ENCODE results near the gene UNC93A.
"Not testable (repeated sequence)": the region's sequence is repeated elsewhere in the genome, so short reads cannot be mapped to it uniquely, and the experiment has no call there.

Gene UNC93A

DNA sequence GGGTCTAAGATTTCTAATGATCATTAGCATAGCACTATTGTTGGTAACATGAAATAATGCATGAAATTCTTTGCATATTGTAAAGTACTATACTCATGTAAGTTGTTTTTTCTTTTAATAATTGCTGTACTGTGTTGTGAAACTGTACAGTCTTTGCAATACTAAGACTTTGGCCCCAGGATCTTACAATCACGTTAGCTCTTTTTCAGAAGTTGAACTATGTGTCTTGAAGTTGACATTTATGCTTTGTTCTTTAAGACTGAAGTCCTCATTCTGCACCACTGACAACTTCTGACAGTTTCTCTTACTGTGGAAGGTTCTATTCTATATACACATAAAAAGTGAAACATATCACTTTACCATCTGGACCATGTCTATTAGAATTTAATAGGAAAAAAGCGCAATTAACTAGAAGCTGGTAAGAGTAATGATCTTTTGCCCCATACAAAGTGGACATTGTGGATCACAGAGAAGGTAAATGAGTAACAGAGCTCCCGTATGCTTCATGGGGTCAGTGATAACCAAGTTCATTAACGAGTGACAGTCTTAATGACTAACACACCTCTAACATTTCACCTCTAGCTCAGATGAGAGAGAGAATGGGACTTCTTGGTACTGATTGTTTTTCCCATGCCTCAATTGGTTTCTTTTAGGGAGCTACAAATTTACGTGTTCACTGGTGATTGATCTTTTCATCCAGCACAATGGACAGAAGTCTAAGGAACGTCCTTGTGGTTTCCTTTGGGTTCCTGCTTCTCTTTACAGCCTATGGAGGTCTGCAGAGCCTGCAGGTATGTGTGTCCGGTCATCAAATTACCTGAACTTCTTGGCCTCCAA is at the start of gene UNC93A:
Gene UNC93A (plus strand): TSS at position 530 of the 837 bp plus-strand sequence. CDS start 175 bp downstream, at position 705.
- no peak for DNase-seq

GRCh38 chr6:167241321-167242134 is 49.6 kb upstream of the UNC93A start:
- not testable (repeated sequence) for DNase-seq

DNA sequence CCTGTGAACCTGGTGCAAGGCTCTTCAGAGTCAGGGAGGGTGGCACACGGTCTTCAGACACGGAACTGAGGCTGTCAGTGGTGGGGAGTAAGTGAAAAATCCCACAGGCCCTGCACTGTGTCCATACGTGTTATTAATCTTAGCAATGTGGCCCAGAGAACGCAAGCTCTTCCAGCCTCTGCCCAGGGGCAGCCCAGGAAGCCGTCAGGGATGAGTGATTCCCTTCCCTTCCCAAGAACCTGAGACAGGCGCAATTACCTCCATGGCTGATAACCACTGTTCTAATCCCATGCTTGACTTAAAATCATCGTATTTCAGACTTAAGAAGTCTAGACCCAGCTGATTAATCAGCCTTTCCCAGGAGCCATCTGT is 49.0 kb upstream of the UNC93A start:
- not testable (repeated sequence) for DNase-seq

DNA sequence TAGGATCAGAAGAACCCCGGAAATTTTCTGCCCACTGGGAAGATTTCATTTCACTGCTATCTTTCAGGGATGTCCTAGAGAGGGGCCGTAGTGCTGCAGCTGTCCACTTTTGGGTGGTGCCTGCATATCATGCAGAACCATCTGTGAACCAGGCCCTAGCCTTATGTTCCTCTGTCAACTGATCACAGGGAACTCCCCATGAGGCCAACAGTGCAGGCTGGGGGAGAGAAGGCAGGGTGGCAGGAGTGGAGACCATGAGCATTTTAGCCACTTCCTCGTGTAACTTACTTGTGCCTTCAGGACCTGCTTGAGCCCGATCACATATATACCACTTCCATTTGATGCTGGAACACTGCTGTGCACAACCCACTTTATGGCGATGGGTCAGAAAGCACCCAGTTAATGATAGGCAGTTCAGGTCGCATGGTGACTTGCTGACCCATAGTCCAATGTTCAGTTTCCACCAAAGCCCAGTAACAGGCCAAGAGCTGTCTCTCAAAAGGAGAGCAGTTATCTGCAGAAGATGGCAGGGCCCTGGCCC is 48.5 kb upstream of the UNC93A start:
- DNase-seq, result not testable (repeated sequence)

- DNase-seq, result no peak
These were observed 46.8 kb upstream of the UNC93A start for GRCh38 chr6:167244064-167244960.

- no peak for DNase-seq
These were observed 46.1 kb upstream of the UNC93A start for GRCh38 chr6:167244991-167245390.

DNA sequence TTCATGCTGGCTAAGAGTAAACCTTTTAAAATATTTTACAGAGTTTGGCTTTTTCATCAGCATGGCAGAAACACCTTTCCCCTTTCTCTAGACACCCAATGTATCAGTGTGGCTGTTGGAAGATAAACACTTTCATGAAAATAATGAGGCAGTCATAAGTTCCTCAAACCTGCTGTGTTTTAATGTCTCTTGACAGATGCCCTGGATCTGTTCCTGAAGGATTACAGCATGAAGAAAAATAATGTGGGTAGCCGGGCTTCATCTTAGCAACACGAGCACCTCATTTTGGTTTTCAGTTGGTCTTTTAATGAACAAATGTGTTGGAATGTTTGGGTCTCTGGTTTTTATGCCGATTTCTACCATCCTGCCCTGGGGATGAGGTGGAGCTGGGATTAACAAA is 45.5 kb upstream of the UNC93A start:
- DNase-seq, result no peak

GRCh38 chr6:167247814-167248595 is 43.1 kb upstream of the UNC93A start:
- no peak for DNase-seq

DNA sequence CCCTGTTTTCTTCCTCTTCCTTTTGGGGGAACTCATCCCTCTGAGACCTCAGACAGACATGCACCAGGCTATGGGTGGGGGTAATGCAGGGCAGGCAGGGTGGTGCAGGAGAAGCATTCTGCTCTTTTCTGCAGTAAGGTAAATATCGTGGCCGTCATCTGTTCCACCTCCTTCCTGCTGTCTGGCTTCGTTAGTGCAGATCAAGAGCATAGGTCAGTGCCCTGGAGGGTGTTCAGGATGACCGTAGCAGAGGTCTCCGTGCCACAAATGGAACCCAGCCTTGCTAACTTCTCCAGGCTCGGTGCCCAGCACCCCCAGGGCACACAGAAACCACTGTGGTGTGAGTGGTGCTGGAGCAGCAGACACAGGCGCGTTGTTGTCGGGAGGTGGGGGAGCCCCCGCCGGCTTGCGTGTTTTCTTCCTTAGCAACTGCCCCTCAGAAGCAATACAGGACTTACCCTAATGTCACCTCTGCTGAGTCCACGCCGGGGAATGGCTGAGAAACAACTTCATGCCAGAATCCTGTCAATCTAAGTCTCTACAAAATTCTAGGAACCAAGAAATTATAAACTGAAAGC is 42.1 kb upstream of the UNC93A start:
- not testable (repeated sequence) for DNase-seq

GRCh38 chr6:167252271-167252670 is 38.8 kb upstream of the UNC93A start:
- DNase-seq, result no peak

DNA sequence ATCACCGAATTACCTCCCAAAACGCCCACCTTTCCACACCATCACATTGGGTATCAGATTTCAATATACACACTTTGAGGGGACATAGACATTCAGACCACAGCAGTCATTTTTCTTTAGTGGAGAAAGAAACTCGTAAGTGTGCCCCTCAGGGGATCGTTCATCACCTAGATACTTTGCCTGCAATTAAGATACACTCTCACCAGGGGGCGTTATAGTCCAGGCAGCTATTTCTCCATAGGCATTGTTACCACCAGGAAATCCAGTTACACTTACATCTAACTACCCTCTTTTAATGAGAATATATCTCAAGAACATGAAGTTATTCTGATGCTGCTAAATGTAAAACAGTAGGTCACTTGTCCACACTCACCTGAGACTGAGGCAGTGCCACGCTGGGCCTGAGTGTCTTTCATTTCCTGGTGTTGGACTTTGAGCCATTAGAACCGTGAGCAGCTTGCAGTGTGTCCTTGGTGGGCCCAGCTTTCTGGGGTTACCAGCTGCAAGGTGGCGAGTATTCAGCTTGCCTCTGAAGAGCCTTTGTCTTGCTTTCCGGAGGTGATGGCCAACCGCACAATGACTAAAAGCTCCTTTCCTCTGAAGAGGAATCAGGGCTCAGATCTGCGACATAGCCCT is 35.1 kb upstream of the UNC93A start:
- DNase-seq, result no peak

DNA sequence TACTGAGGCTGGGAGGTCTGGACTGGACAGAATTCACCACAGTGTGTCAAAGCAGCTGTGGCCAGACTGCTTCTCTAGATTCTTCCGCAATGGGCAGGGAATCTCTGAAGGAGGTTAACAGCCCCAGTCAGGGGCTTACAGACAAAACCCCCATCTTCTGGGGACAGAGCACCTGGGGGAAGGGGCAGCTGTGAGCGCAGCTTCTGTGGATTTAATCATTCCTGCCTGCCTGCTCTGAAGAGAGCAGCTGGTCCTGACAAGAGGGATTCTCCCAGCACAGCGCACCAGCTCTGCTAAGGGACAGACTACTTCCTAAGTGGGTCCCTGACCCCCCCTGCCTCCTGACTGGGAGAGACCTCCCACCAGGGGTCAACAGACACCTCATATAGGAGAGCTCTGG is 32.5 kb upstream of the UNC93A start:
- DNase-seq, result no peak

DNA sequence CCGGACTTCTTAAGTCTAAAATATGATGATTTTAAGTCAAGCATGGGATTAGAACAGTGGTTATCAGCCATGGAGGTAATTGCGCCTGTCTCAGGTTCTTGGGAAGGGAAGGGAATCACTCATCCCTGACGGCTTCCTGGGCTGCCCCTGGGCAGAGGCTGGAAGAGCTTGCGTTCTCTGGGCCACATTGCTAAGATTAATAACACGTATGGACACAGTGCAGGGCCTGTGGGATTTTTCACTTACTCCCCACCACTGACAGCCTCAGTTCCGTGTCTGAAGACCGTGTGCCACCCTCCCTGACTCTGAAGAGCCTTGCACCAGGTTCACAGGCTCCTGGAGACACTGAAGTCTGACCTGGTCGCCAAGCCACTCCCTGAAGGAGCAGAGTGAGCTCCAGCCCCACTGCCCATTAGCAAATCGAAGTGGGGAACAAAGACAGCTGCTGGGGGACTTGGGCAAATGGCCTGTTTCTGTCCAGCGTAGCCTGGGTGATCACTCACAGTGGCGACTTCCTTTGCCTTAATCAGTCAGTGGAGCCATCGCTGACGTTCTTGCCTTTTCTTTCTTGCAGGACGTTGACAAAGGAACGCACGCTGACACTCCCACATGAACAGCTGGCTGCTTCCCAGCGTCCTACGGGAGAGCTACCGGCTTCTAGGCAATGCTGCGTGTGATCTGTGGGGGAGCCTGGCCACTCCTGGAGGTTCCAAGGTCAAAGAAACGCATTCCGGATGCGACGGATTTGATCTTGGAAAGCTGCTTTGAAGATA is 24.9 kb upstream of the UNC93A start:
- not testable (repeated sequence) for DNase-seq

GRCh38 chr6:167266830-167267555 is 24.1 kb upstream of the UNC93A start:
- no peak for DNase-seq

GRCh38 chr6:167267556-167267898 is 23.6 kb upstream of the UNC93A start:
- DNase-seq, result not testable (repeated sequence)

DNA sequence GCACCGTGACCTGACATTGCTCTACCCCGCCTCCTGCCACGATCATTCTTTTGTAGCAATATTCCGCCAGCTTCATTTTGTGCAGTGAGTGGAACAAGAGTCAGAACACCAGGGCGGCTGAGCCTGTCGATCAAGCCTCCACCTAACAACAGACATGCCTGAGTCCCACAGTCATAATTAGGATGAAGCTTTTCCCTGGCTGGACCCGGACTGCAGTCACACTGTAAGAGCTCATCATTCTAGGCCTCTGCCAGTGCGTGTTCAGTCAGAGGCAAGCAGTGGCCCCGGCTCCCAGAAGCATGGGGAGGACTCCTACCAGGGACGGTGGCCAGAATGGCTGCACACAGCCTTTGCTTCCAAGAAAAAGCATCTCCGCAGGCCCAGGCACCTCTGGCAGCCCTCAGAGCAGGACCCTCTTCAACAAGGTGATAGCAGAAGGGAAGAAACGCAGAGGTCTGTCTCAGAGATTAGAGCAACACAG is 23.2 kb upstream of the UNC93A start:
- no peak for DNase-seq

DNA sequence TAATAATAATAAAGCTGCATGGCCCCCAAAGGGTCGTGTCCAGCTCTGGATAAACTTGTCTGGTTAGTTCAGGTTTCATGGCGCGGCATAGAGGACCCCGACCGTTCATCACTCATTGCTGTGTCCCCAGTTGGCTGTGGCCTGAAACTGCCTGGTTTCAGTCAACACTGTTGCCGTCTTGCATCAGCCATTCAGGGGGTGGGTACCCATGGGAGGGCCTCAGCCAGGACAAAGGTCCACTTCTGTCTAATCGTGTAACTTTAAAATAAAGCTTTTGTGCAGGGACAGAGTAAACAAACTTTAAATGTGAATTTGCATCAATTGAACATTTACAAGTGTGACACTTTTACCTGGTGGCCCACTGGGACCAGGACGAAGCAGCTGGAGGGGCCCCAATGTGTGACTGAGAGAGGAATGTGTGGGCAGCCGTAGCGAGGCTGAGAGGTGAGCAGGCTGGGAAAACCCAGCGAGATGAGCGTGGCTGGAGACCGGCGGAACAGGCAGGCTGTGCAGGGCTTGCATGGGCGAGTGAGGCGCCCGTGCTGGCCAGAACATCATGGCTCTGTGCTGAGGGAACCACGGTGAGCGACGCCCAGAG is 22.3 kb upstream of the UNC93A start:
- no peak for DNase-seq

GRCh38 chr6:167270499-167271311 is 20.4 kb upstream of the UNC93A start:
- DNase-seq, result no peak
